Gastroesophageal sphincter (tissue), 3 donors: ENCODE measurements around the gene HPSE.

Experiments
- CTCF ChIP-seq, 4 experiments: fragments of 200-600 bp in 2 of 4; fragments of 450-650 bp in 2 of 4; sonication (generic) in 1 of 4; IDR thresholded peaks; one replicate each; pipeline ENCODE4 v1.5.1; 2017 to 2019; ENCODE audit warnings: antibody characterized with exemption in 4 of 4, mild to moderate bottlenecking in 2 of 4, moderate library complexity in 2 of 4
- POLR2A ChIP-seq, 2 donors: fragments of 450-650 bp; IDR thresholded peaks; one replicate each; pipeline ENCODE4 v1.6.1; 2017; ENCODE audit warnings: antibody characterized with exemption in 2 of 2, mild to moderate bottlenecking in 2 of 2, moderate library complexity in 1 of 2
- POLR2AphosphoS5 ChIP-seq: sonication (generic); formaldehyde crosslinking; IDR thresholded peaks from one replicate; pipeline ENCODE4 v1.6.1; 2017; ENCODE audit warnings: antibody characterized with exemption

- no peak for TF ChIP-seq CTCF (IDR thresholded peaks at IDR 0.05)
- TF ChIP-seq POLR2A (IDR thresholded peaks at IDR 0.05): no peak
- no peak for TF ChIP-seq POLR2AphosphoS5
Observed at GRCh38 chr4:83364312-83364711, 29.7 kb upstream of the HPSE start.
